ENCODE results near the gene RAB28. TPM values are rescaled to one million over a fixed set of nuclear protein-coding genes. Genes with fewer than 3 reads are reported as not detected.

RAB28 gene
- total and polyA plus RNA-seq, 3 experiments from 2014 or later, result 16.5 to 19.5 (median 17.3) TPM

- peaks cover 22 to 52% (median 42%) of the 10 kb centered on the region in 3 donors for H3K4me1 Mint-ChIP-seq
- H3K27ac Mint-ChIP-seq, result no peak overlapping the region
- H3K4me3 ChIP-seq (ENCODE audit: low read length), result no peak overlapping the region
- H3K4me1 ChIP-seq (ENCODE audit: insufficient read depth, low read length), result no peaks in the 10 kb centered on the region
- peaks cover 22 to 42% (median 23%) of the 10 kb centered on the region in 3 donors for H3K36me3 Mint-ChIP-seq
- H3K36me3 ChIP-seq (ENCODE audit: insufficient read depth, low read length), result no peaks in the 10 kb centered on the region
- H3K4me3 Mint-ChIP-seq, result no peak overlapping the region
- ChIA-PET POLR2A (no interaction called here), CTCF (interaction anchor here (1.2 kb wide), 1 partner anchor 14 kb away, joined by 3 read pairs; no protein-coding TSS in a partner anchor)
- peaks cover 0 to 2% (median 0%) of the 10 kb centered on the region in 5 donors for H3K9me3 Mint-ChIP-seq
- no peaks in the 10 kb centered on the region for H3K27me3 ChIP-seq (ENCODE audit: insufficient read depth, low read length, poor library complexity, severe bottlenecking)
- DNase-seq, result no peak
- H3K27me3 Mint-ChIP-seq, result no peaks in the 10 kb centered on the region
- no peaks in the 10 kb centered on the region for H3K9me3 ChIP-seq (ENCODE audit: low read length)
- H3K27ac ChIP-seq (ENCODE audit: low read depth, low read length), result no peak overlapping the region
Measured at GRCh38 chr4:13464543-13464942, 19.6 kb downstream of the RAB28 start.

- H3K9me3 ChIP-seq (ENCODE audit: low read length), result no peaks in the 10 kb centered on the region
- H3K4me1 ChIP-seq (ENCODE audit: insufficient read depth, low read length), result no peaks in the 10 kb centered on the region
- CTCF ChIA-PET, result no interaction called here
- H3K27ac Mint-ChIP-seq, result no peak overlapping the region
- H3K4me3 ChIP-seq (ENCODE audit: low read length), result no peak overlapping the region
- POLR2A ChIA-PET, result no interaction called here
- H3K27me3 Mint-ChIP-seq, result no peaks in the 10 kb centered on the region
- peaks cover 12 to 30% (median 20%) of the 10 kb centered on the region in 3 donors for H3K4me1 Mint-ChIP-seq
- peaks cover 0 to 2% (median 0%) of the 10 kb centered on the region in 5 donors for H3K9me3 Mint-ChIP-seq
- peaks cover 25 to 51% (median 31%) of the 10 kb centered on the region in 3 donors for H3K36me3 Mint-ChIP-seq
- no peak overlapping the region for H3K27ac ChIP-seq (ENCODE audit: low read depth, low read length)
- no peak for DNase-seq
- H3K4me3 Mint-ChIP-seq, result no peak overlapping the region
- H3K36me3 ChIP-seq (ENCODE audit: insufficient read depth, low read length), result no peaks in the 10 kb centered on the region
- no peaks in the 10 kb centered on the region for H3K27me3 ChIP-seq (ENCODE audit: insufficient read depth, low read length, poor library complexity, severe bottlenecking)
Measured at GRCh38 chr4:13461191-13461905, 22.8 kb downstream of the RAB28 start.

DNA sequence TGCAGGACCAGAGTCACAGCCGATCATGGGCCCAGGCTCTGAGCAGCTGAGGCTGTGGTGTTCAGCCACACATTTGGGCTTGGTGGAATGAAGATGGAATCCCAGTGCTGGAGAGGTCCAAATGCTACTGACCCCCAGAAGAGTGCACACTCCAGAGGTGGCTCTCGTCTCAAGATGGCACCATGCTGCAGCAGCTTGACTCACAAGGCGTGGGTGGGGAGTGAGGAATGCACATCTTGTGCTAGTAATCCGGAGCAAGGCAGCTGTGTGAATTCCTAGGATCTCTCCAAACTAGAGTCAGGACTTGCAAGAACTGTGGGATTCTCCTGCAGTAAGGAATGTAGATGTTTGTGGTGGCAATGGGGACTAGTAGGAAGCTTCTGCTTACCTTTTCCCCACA, 28.7 kb downstream of the RAB28 start:
- H3K36me3 ChIP-seq (ENCODE audit: insufficient read depth, low read length), result peaks cover 8% of the 10 kb centered on the region
- no peaks in the 10 kb centered on the region for H3K9me3 ChIP-seq (ENCODE audit: low read length)
- no peak overlapping the region for H3K4me3 ChIP-seq (ENCODE audit: low read length)
- DNase-seq, result no peak
- Mint-ChIP-seq H3K27ac (no peak overlapping the region), H3K27me3 (no peaks in the 10 kb centered on the region), H3K4me3 (no peak overlapping the region), H3K36me3 (peaks cover 26 to 48% (median 36%) of the 10 kb centered on the region in 3 donors), H3K9me3 (peaks cover 6 to 10% (median 8%) of the 10 kb centered on the region in 5 donors), H3K4me1 (peaks cover 12 to 27% (median 18%) of the 10 kb centered on the region in 3 donors)
- ChIA-PET CTCF (no interaction called here), POLR2A (no interaction called here)
- peaks cover 5% of the 10 kb centered on the region for H3K4me1 ChIP-seq (ENCODE audit: insufficient read depth, low read length)
- no peak overlapping the region for H3K27ac ChIP-seq (ENCODE audit: low read depth, low read length)
- H3K27me3 ChIP-seq (ENCODE audit: insufficient read depth, low read length, poor library complexity, severe bottlenecking), result no peaks in the 10 kb centered on the region

DNA sequence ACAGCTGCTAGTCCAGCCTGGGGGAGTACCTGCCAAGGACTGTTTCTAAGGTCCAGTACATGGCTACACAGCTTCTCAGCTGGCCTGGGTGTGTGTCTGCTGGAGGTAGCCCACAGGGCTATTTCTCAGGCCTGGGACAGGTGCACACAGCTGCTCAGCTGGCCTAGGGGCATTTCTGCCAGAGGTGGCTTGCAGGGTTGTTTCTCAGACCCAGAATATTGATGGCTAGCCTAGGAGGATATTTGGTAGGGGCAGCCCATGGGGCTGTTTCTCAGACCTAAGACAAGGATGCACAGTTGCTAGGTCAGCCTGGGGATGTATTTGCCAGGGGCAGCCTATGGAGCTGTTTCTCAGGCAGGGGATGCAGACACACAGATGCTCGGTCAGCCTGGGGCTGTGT, 29.4 kb downstream of the RAB28 start:
- no peak overlapping the region for H3K4me3 ChIP-seq (ENCODE audit: low read length)
- peaks cover 8% of the 10 kb centered on the region for H3K36me3 ChIP-seq (ENCODE audit: insufficient read depth, low read length)
- CTCF ChIA-PET, result no interaction called here
- H3K27me3 Mint-ChIP-seq, result no peaks in the 10 kb centered on the region
- H3K27me3 ChIP-seq (ENCODE audit: insufficient read depth, low read length, poor library complexity, severe bottlenecking), result no peaks in the 10 kb centered on the region
- H3K4me1 ChIP-seq (ENCODE audit: insufficient read depth, low read length), result peaks cover 5% of the 10 kb centered on the region
- DNase-seq, result no peak
- peaks cover 25 to 42% (median 36%) of the 10 kb centered on the region in 3 donors for H3K36me3 Mint-ChIP-seq
- no peak overlapping the region for H3K4me3 Mint-ChIP-seq
- H3K4me1 Mint-ChIP-seq, result peaks cover 12 to 27% (median 18%) of the 10 kb centered on the region in 3 donors
- peaks cover 6 to 10% (median 8%) of the 10 kb centered on the region in 5 donors for H3K9me3 Mint-ChIP-seq
- H3K27ac ChIP-seq (ENCODE audit: low read depth, low read length), result no peak overlapping the region
- POLR2A ChIA-PET, result no interaction called here
- no peaks in the 10 kb centered on the region for H3K9me3 ChIP-seq (ENCODE audit: low read length)
- no peak overlapping the region for H3K27ac Mint-ChIP-seq

DNA sequence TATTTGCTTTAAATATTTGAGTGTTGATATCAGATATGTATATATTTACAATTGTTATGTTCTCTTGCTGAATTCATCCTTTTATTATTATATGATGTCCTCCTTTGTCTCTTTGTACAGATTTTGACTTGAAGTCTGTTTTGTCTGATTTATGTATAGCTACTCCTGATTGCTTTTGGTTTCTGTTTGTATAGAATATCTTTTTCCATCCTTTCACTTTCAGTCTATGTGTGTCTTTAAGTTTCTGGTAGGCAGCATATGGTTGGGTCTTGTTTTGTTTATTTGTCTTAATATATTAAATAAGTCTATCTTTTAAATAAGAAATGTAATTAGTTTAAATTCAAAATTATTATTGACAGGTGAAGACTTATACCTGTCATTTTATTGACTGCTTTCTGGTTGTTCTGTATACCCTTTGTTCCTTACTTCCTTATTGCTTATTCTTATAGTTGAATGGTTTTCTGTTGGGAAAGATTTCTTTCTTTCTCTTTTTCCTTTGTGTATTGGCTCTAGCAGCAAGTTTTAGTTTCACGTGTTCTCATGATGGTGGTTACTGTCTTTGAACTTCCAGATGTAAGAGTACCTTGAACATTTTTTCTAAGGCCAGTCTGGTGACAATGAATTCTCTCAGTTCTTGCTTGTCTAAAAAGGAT, 31.1 kb downstream of the RAB28 start:
- H3K27ac Mint-ChIP-seq, result peak overlapping the region in 2 of 8 donors; percentile 1 to 10

GRCh38 chr4:13449590-13449989, 34.5 kb downstream of the RAB28 start:
- H3K36me3 ChIP-seq (ENCODE audit: insufficient read depth, low read length), result no peaks in the 10 kb centered on the region
- ChIA-PET POLR2A (no interaction called here), CTCF (no interaction called here)
- peaks cover 9 to 33% (median 19%) of the 10 kb centered on the region in 3 donors for H3K36me3 Mint-ChIP-seq
- H3K9me3 ChIP-seq (ENCODE audit: low read length), result no peaks in the 10 kb centered on the region
- H3K4me3 Mint-ChIP-seq, result no peak overlapping the region
- peaks cover 12 to 28% (median 18%) of the 10 kb centered on the region in 3 donors for H3K4me1 Mint-ChIP-seq
- peaks cover 0 to 1% of the 10 kb centered on the region in 2 donors for H3K27me3 Mint-ChIP-seq
- no peaks in the 10 kb centered on the region for H3K27me3 ChIP-seq (ENCODE audit: insufficient read depth, low read length, poor library complexity, severe bottlenecking)
- H3K4me1 ChIP-seq (ENCODE audit: insufficient read depth, low read length), result peaks cover 5% of the 10 kb centered on the region
- H3K9me3 Mint-ChIP-seq, result peaks cover 5 to 10% (median 6%) of the 10 kb centered on the region in 5 donors
- no peak overlapping the region for H3K27ac ChIP-seq (ENCODE audit: low read depth, low read length)
- no peak overlapping the region for H3K4me3 ChIP-seq (ENCODE audit: low read length)
- H3K27ac Mint-ChIP-seq, result no peak overlapping the region
- no peak for DNase-seq

More for the DNA sequence above, 31.1 kb downstream of the RAB28 start:
- Histone ChIP-seq H3K4me3 (ENCODE audit: low read length) (no peak overlapping the region), H3K36me3 (ENCODE audit: insufficient read depth, low read length) (peaks cover 8% of the 10 kb centered on the region), H3K27me3 (ENCODE audit: insufficient read depth, low read length, poor library complexity, severe bottlenecking) (no peaks in the 10 kb centered on the region), H3K27ac (ENCODE audit: low read depth, low read length) (no peak overlapping the region), H3K4me1 (ENCODE audit: insufficient read depth, low read length) (peaks cover 5% of the 10 kb centered on the region), H3K9me3 (ENCODE audit: low read length) (no peaks in the 10 kb centered on the region)
- CTCF ChIA-PET, result no interaction called here
- H3K27me3 Mint-ChIP-seq, result no peaks in the 10 kb centered on the region
- peaks cover 6 to 10% (median 8%) of the 10 kb centered on the region in 5 donors for H3K9me3 Mint-ChIP-seq
- peak overlapping the region in 4 of 7 donors; percentile 6 to 49 (median 20) for H3K4me3 Mint-ChIP-seq
- peak in 1 of 5 donors; percentile 1 for DNase-seq
- peaks cover 16 to 30% (median 27%) of the 10 kb centered on the region in 3 donors for H3K36me3 Mint-ChIP-seq
- POLR2A ChIA-PET, result no interaction called here
- peaks cover 12 to 27% (median 18%) of the 10 kb centered on the region in 3 donors for H3K4me1 Mint-ChIP-seq

DNA sequence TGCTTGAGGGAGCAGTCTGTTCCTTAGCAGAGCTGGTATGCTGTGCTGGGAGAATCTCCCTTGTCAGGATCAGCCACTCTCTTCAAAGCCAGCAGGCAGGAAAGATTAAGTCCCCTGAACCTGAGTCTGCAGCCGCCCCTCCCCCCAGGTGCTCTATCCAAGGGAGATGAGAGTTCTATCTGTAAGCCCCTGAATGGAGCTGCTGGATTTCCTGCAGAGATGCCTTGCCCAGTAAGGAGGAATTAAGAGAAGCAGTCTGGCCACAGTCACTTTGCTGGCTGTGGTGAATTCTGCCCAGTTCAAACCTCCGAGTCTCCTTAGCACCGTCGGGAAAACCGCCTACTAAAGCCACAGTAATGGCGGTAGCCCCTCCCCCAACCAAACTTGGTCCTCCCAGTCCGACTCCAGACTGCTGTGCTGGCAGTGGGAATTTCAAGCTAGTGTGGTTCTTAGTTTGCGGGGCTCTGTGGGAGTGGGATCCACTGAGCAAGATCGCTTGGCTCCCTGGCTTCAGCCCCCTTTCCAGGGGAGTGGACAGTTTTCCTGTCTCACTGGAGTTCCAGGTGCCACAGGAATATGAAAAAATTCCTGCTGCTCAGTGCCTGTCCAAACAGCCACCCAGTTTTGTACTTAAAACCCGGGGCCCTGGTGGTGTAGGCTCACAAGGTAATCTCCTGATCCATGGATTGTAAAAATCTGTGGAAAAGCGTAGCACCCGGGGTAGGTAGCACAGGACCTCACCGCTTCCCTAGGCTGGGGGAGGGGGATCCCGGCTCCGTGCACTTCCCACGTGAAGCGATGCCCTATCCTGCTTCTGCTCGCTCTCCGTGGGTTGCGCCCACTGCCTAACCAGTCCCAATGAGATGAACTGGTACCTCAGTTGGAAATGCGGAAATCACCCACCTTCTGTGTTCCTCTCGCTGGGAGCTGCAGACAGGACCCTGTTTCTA, 38.0 kb downstream of the RAB28 start:
- Mint-ChIP-seq H3K27me3 (peaks cover 0 to 1% of the 10 kb centered on the region in 2 donors), H3K9me3 (no peaks in the 10 kb centered on the region), H3K4me1 (peaks cover 0 to 5% (median 3%) of the 10 kb centered on the region in 3 donors), H3K27ac (no peak overlapping the region), H3K4me3 (no peak overlapping the region), H3K36me3 (peaks cover 6 to 15% (median 12%) of the 10 kb centered on the region in 3 donors)
- POLR2A ChIA-PET, result no interaction called here
- Histone ChIP-seq H3K36me3 (ENCODE audit: insufficient read depth, low read length) (no peaks in the 10 kb centered on the region), H3K4me1 (ENCODE audit: insufficient read depth, low read length) (no peaks in the 10 kb centered on the region), H3K27me3 (ENCODE audit: insufficient read depth, low read length, poor library complexity, severe bottlenecking) (no peaks in the 10 kb centered on the region), H3K27ac (ENCODE audit: low read depth, low read length) (no peak overlapping the region), H3K4me3 (ENCODE audit: low read length) (no peak overlapping the region), H3K9me3 (ENCODE audit: low read length) (no peaks in the 10 kb centered on the region)
- no peak for DNase-seq
- CTCF ChIA-PET, result no interaction called here
